Caco-2 (cell line): Measurements from ENCODE around the gene HP1BP3. TPM values are rescaled to one million over a fixed set of nuclear protein-coding genes. Genes with fewer than 3 reads are reported as not detected.

Experiments used
- BruUV-seq: library from RNA; stranded (reverse); fragments of 400-500 nt; replicated peaks from 2 replicates; lab custom pipeline; 2021; lab: Mats Ljungman, UMichigan
- CTCF ChIA-PET: fragments of 300-600 bp; sonication (Branson Sonifier 250); formaldehyde crosslinking; loops from one replicate; lab custom pipeline; 2022; ENCODE audit warnings: antibody characterized with exemption; lab: Charles Lee
- POLR2A ChIA-PET: fragments of 300-600 bp; sonication (Branson Sonifier 250); formaldehyde crosslinking; loops from one replicate; lab custom pipeline; 2022; ENCODE audit warnings: antibody characterized with exemption; lab: Charles Lee
- DNase-seq, 2 experiments: peaks; one replicate each; pipeline versions ENCODE4 v3.0.0 to v3.0.0-alpha.2; 2020 to 2022
- H3K27me3 ChIP-seq: replicated peaks from 2 replicates; pipeline ENCODE4 v1.6.0; 2011; ENCODE audit warnings: low read length; ENCODE audit not compliant: control insufficient read depth, insufficient read depth
- H3K36me3 ChIP-seq: 2 replicates; pipeline ENCODE4 v1.5.1; 2011; ENCODE audit warnings: low read length; ENCODE audit not compliant: control insufficient read depth, insufficient read depth
- H3K4me1 ChIP-seq: fragments of 250-450 bp; sonication (Bioruptor Pico); 2 replicates; pipeline ENCODE4 v1.5.1; 2020; ENCODE audit warnings: mild to moderate bottlenecking
- H3K4me3 ChIP-seq: 2 replicates; pipeline ENCODE4 v1.5.1; 2011; ENCODE audit warnings: low read depth, mild to moderate bottlenecking, control low read depth, low read length
- H3K9me3 ChIP-seq: fragments of 250-450 bp; sonication (Bioruptor Pico); 2 replicates; pipeline ENCODE4 v1.5.1; 2020; ENCODE audit warnings: mild to moderate bottlenecking, moderate library complexity
- H3K27ac Mint-ChIP-seq: one replicate; pipeline ENCODE4 v1.8.0; 2022; ENCODE audit warnings: mixed read lengths; ENCODE audit not compliant: unreplicated experiment
- H3K27me3 Mint-ChIP-seq: one replicate; pipeline ENCODE4 v1.8.0; 2022; ENCODE audit warnings: mixed read lengths; ENCODE audit not compliant: insufficient read depth, unreplicated experiment
- H3K36me3 Mint-ChIP-seq: one replicate; pipeline ENCODE4 v1.8.0; 2022; ENCODE audit warnings: mild to moderate bottlenecking, mixed read lengths; ENCODE audit not compliant: insufficient read depth, unreplicated experiment
- H3K4me1 Mint-ChIP-seq: one replicate; pipeline ENCODE4 v1.8.0; 2022; ENCODE audit warnings: low read depth, mixed read lengths; ENCODE audit not compliant: unreplicated experiment
- H3K4me3 Mint-ChIP-seq: one replicate; pipeline ENCODE4 v1.8.0; 2022; ENCODE audit warnings: mild to moderate bottlenecking, moderate library complexity, mixed read lengths; ENCODE audit not compliant: unreplicated experiment
- H3K9me3 Mint-ChIP-seq: one replicate; pipeline ENCODE4 v1.8.0; 2022; ENCODE audit warnings: mixed read lengths; ENCODE audit not compliant: unreplicated experiment
- CTCF ChIP-seq, 2 experiments: fragments of 200-600 bp in 1 of 2; IDR thresholded peaks; 1 replicate in 1 of 2; 2 replicates in 1 of 2; pipeline versions ENCODE4 v1.5.1 to v1.8.0; 2011 to 2022; ENCODE audit warnings: antibody characterized with exemption in 1 of 2, control low read depth in 1 of 2, inconsistent platforms in 1 of 2, low read depth in 1 of 2, low read length in 1 of 2, mild to moderate bottlenecking in 1 of 2, moderate library complexity in 1 of 2; ENCODE audit not compliant: insufficient read depth in 1 of 2, severe bottlenecking in 1 of 2, unreplicated experiment in 1 of 2
- intact Hi-C: fragments of 100-400 bp; cut with micrococcal nuclease; formaldehyde crosslinking; loops from one replicate; pipeline ENCODE4 v1.10.0; 2022; ENCODE audit not compliant: unreplicated experiment
- total RNA-seq: library from RNA; stranded (reverse); gene quantifications from 2 replicates; pipeline ENCODE4 v1.2.3, GENCODE V29; 2022

The HP1BP3 gene
- total RNA-seq, 1 experiment from 2014 or later: 240 TPM

GRCh38 chr1:20742671-20743070, 44.4 kb downstream of the HP1BP3 start:
- H3K4me1 ChIP-seq: no peaks in the 10 kb centered on the region
- no peak for TF ChIP-seq CTCF (IDR thresholded peaks at IDR 0.05; ENCODE audit: insufficient read depth in 1 of 2, low read depth in 1 of 2, low read length in 1 of 2, severe bottlenecking in 1 of 2, unreplicated experiment in 1 of 2)
- H3K9me3 ChIP-seq: no peaks in the 10 kb centered on the region
- CTCF ChIA-PET: no interaction called here
- no peaks in the 10 kb centered on the region for H3K27me3 Mint-ChIP-seq
- H3K4me3 Mint-ChIP-seq: no peak overlapping the region
- no peaks in the 10 kb centered on the region for H3K27me3 ChIP-seq
- intact Hi-C loops: no loop called here
- H3K4me1 Mint-ChIP-seq: no peaks in the 10 kb centered on the region
- DNase-seq: no peak
- peaks cover 3% of the 10 kb centered on the region; the same call in 1 of the 2 replicates for H3K36me3 ChIP-seq
- H3K27ac Mint-ChIP-seq: no peak overlapping the region
- H3K9me3 Mint-ChIP-seq: no peaks in the 10 kb centered on the region
- H3K36me3 Mint-ChIP-seq: peaks cover 83% of the 10 kb centered on the region
- POLR2A ChIA-PET: no interaction called here
- H3K4me3 ChIP-seq: no peak overlapping the region
- no TSS peak for BruUV-seq

- H3K27me3 ChIP-seq: no peaks in the 10 kb centered on the region
- H3K4me3 Mint-ChIP-seq: no peak overlapping the region
- peaks cover 67% of the 10 kb centered on the region for H3K36me3 Mint-ChIP-seq
- intact Hi-C loops: no loop called here
- DNase-seq: no peak
- no peaks in the 10 kb centered on the region for H3K27me3 Mint-ChIP-seq
- no peak overlapping the region for H3K27ac Mint-ChIP-seq
- TF ChIP-seq CTCF (IDR thresholded peaks at IDR 0.05; ENCODE audit: insufficient read depth in 1 of 2, low read depth in 1 of 2, low read length in 1 of 2, severe bottlenecking in 1 of 2, unreplicated experiment in 1 of 2): no peak
- no peaks in the 10 kb centered on the region for H3K9me3 Mint-ChIP-seq
- no TSS peak for BruUV-seq
- CTCF ChIA-PET: no interaction called here
- POLR2A ChIA-PET: no interaction called here
- no peaks in the 10 kb centered on the region for H3K4me1 Mint-ChIP-seq
- H3K4me1 ChIP-seq: no peaks in the 10 kb centered on the region
- H3K9me3 ChIP-seq: no peaks in the 10 kb centered on the region
- H3K36me3 ChIP-seq: peaks cover 4% of the 10 kb centered on the region; the same call in 1 of the 2 replicates
- no peak overlapping the region for H3K4me3 ChIP-seq
These were observed 46.3 kb downstream of the HP1BP3 start for GRCh38 chr1:20740781-20741180.

- Histone ChIP-seq H3K9me3 (no peaks in the 10 kb centered on the region), H3K36me3 (peaks cover 2% of the 10 kb centered on the region; the same call in 1 of the 2 replicates), H3K4me3 (no peak overlapping the region), H3K4me1 (peaks cover under 1% of the 10 kb centered on the region; the same call in 1 of the 2 replicates), H3K27me3 (no peaks in the 10 kb centered on the region)
- Mint-ChIP-seq H3K36me3 (peaks cover 53% of the 10 kb centered on the region), H3K4me3 (no peak overlapping the region), H3K9me3 (no peaks in the 10 kb centered on the region), H3K27ac (no peak overlapping the region), H3K27me3 (no peaks in the 10 kb centered on the region), H3K4me1 (no peaks in the 10 kb centered on the region)
- TF ChIP-seq CTCF (IDR thresholded peaks at IDR 0.05; ENCODE audit: insufficient read depth in 1 of 2, low read depth in 1 of 2, low read length in 1 of 2, severe bottlenecking in 1 of 2, unreplicated experiment in 1 of 2): no peak
- POLR2A ChIA-PET: no interaction called here
- CTCF ChIA-PET: no interaction called here
- no TSS peak for BruUV-seq
- intact Hi-C loops: no loop called here
- no peak for DNase-seq
These were observed 47.9 kb downstream of the HP1BP3 start for GRCh38 chr1:20739225-20739624.
